ENCODE results near the gene CTNNBIP1.
"Not testable (repeated sequence)": the region's sequence is repeated elsewhere in the genome, so short reads cannot be mapped to it uniquely, and the experiment has no call there.

The CTNNBIP1 gene

DNA sequence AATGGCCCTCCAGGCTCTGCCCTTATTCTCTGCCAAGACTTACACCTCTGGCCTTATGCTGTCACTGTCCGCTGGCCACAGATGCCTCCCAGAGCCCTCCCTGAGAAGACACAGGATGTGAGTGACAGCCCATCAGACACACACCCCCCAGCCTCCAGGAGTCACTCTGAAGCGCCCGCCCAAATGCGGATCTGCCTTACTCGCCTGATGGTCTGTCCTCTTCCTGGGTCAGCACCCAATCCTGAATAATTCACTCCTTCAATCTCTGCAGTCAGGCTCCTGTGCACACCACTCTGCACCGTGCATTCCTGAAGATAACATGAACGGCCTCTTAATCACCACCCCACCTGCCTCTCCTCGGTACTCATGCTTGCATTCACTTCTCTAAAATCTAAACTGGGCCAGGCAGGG is 101.0 kb downstream of the CTNNBIP1 start:
- no peak overlapping the region for H3K4me3 ChIP-seq (ENCODE audit: control insufficient read depth, low read depth, low read length)
- TF ChIP-seq, protein P1, sequence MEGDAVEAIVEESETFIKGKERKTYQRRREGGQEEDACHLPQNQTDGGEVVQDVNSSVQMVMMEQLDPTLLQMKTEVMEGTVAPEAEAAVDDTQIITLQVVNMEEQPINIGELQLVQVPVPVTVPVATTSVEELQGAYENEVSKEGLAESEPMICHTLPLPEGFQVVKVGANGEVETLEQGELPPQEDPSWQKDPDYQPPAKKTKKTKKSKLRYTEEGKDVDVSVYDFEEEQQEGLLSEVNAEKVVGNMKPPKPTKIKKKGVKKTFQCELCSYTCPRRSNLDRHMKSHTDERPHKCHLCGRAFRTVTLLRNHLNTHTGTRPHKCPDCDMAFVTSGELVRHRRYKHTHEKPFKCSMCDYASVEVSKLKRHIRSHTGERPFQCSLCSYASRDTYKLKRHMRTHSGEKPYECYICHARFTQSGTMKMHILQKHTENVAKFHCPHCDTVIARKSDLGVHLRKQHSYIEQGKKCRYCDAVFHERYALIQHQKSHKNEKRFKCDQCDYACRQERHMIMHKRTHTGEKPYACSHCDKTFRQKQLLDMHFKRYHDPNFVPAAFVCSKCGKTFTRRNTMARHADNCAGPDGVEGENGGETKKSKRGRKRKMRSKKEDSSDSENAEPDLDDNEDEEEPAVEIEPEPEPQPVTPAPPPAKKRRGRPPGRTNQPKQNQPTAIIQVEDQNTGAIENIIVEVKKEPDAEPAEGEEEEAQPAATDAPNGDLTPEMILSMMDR (IDR thresholded peaks at IDR 0.05; ENCODE audit: control insufficient read depth, insufficient read depth, low read depth, low read length, missing control alignments) = no peak
- no peak for DNase-seq (ENCODE audit: low read depth)

DNA sequence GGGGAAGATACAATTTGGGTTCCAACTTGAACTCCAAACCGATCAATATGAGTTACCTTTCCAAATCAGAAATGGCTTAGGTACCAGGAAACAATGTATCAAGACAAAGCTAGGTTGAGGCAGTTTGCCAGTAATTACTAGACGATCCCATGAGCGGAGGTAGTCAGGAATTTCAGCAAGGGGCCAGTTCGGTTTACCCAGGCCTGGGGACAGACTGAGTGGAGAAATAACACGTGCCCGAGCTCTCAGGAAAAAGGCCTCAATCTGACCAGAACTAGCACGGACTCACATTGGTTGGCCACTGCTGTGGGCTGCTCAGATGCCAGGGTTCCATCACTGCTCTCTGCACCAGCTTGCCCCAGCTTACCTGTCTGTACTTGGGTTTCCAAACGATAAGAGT is 101.6 kb downstream of the CTNNBIP1 start:
- H3K4me3 ChIP-seq (ENCODE audit: control insufficient read depth, low read depth, low read length) = no peak overlapping the region
- DNase-seq (ENCODE audit: low read depth) = no peak
- TF ChIP-seq, protein P1 (IDR thresholded peaks at IDR 0.05; ENCODE audit: control insufficient read depth, insufficient read depth, low read depth, low read length, missing control alignments) = no peak

DNA sequence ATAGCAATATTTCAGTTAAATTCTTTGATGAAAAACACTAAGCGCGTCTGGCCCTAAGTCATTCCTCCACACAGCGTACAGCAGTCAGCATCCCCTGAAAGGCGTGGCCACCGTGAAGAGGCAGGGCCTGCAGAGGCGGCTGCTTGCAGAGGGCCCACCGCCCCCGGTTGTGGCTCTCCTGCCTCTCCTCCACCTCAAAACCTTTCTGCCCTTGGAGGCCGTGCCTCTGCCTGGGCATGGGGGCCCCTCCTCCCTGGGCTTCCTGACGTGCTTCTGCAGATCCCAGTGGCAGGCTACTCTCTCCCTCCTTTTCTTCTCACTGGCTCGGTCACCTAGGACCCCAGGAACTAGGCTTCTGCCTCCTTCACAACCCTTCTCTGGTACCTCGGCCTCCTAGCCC is 102.5 kb downstream of the CTNNBIP1 start:
- no peak overlapping the region for H3K4me3 ChIP-seq (ENCODE audit: control insufficient read depth, low read depth, low read length)

DNA sequence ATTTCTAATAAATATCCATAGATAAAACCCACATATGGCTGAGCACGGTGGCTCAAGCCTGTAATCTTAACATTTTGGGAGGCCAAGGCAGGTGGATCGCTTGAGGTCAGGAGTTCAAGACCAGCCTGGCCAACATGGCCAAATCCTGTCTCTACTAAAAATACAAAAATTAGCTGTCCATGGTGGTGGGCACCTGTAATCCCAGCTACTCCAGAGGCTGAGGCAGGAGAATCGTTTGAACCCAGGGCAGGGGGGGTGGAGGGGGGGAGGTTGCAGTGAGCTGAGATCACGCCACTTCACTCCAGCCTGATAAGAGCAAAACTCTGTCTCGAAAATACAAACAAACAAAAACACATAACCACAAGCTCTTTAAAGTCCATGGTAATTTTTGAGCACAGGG is 104.1 kb downstream of the CTNNBIP1 start:
- DNase-seq (ENCODE audit: low read depth); H3K4me3 ChIP-seq (ENCODE audit: control insufficient read depth, low read depth, low read length): not testable (repeated sequence)

More for the DNA sequence above, 102.5 kb downstream of the CTNNBIP1 start:
- no peak for DNase-seq (ENCODE audit: low read depth)
- TF ChIP-seq, protein P1 (IDR thresholded peaks at IDR 0.05; ENCODE audit: control insufficient read depth, insufficient read depth, low read depth, low read length, missing control alignments) = no peak

DNA sequence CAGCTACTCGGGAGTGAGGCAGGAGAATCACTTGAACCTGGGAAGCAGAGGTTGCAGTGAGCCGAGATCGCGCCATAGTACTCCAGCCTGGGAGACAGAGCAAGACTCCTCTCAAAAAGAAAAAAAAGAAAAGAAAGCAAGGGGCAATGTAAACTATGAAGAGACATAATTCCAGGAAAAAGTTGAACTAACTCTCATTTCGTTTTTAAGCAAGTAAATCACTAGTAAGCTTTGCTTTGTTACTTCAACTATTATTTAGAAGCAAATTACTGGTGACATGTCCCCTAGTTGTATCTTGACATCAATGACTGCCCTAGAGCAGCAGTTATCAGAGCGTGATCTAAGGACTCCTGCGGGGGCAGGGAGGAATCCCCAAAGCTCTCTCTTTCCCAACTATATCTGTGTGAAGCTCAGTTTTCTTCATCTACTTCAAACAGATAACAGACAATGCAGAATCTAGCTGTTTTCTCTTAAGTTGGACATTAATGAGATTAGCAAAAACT is 105.0 kb downstream of the CTNNBIP1 start:
- no peak overlapping the region for H3K4me3 ChIP-seq (ENCODE audit: control insufficient read depth, low read depth, low read length)
- no peak for DNase-seq (ENCODE audit: low read depth)
- TF ChIP-seq, protein P1 (IDR thresholded peaks at IDR 0.05; ENCODE audit: control insufficient read depth, insufficient read depth, low read depth, low read length, missing control alignments) = no peak

DNA sequence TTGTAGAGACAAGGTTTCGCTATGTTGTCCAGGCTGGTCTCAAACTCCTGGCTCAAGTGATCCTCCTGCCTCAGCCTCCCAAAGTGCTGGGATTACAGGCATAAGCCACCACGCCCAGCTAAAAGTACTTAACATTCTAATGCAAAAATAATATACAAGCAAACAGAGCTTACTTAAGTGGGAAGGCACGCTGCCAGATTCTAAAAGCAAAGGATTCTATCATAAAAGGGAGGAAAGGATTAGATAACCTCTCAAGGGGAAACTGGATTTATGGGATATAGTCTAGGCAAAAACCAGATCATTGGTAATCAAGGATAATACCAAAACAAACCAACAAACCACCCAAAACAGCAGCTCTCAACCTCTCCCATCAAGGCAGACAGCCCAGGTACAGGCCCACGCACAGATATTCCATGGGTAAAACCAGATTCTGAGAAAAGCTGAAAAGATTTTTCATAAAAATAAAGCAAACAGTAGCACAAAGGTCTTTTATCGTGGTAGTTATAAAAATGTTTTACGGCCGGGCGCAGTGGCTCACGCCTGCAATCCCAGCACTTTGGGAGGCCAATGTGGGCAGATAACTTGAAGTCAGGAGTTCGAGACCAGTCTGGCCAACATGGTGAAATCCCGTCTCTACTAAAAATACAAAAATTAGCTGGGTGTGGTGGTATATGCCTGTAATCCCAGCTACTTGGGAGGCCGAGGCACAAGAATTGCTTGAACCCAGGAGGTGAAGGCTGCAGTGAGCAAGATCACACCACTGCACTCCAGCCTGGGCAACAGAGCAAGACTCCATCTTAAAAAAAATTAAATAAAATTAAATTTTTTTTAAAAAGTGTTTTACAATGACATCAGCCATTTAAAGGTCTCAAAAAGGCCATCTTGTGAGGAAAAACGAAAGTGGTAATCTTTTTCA is 106.8 kb downstream of the CTNNBIP1 start:
- DNase-seq (ENCODE audit: low read depth); H3K4me3 ChIP-seq (ENCODE audit: control insufficient read depth, low read depth, low read length): not testable (repeated sequence)

DNA sequence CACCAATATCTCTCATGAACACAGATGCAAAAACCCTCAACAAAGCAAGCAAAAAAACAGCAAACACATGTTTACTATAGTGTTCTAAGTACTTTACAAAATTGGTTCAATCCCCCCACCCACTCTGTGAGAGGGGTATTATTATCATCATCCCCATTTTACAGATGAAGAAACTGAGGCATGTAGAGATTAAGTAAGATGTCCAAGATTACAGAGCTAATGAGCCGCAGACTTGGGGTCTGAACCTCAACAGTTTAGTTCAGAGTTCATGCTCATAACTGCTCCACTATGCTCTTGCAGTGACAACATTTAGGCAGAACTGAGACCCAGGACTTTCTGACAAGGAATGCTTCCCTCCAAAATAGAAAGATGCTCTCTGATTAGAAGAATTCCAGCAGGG is 108.2 kb downstream of the CTNNBIP1 start:
- no peak for DNase-seq (ENCODE audit: low read depth)
- no peak overlapping the region for H3K4me3 ChIP-seq (ENCODE audit: control insufficient read depth, low read depth, low read length)
- TF ChIP-seq, protein P1 (IDR thresholded peaks at IDR 0.05; ENCODE audit: control insufficient read depth, insufficient read depth, low read depth, low read length, missing control alignments) = no peak

All from AG09309 (cell line).